Skeletal muscle cell (primary cell): ENCODE data around the gene APEX2.
"Not testable (repeated sequence)": the region's sequence is repeated elsewhere in the genome, so short reads cannot be mapped to it uniquely, and the experiment has no call there.

Experiments
- DNase-seq: peaks from one replicate; pipeline ENCODE4 v3.0.0-alpha.2; 2010; ENCODE audit warnings: low read depth
- H3K4me3 ChIP-seq: 2 replicates; pipeline ENCODE4 v1.5.1; 2011; ENCODE audit warnings: low read depth, mild to moderate bottlenecking, control low read depth, low read length, moderate library complexity

Gene APEX2

GRCh38 chrX:55007656-55008055 lies 7.5 kb downstream of the APEX2 start:
- peak; percentile 9 for DNase-seq
- no peak overlapping the region for H3K4me3 ChIP-seq

- no peak for DNase-seq
- no peak overlapping the region for H3K4me3 ChIP-seq
These were observed 8.6 kb downstream of the APEX2 start for GRCh38 chrX:55008571-55009358.

GRCh38 chrX:55011294-55011693 lies 11.1 kb downstream of the APEX2 start:
- H3K4me3 ChIP-seq = no peak overlapping the region
- DNase-seq = no peak

- H3K4me3 ChIP-seq = no peak overlapping the region
- DNase-seq = no peak
These were observed 14.7 kb downstream of the APEX2 start for GRCh38 chrX:55014897-55015299.

GRCh38 chrX:55026143-55026542 lies 26.0 kb downstream of the APEX2 start:
- no peak for DNase-seq

GRCh38 chrX:55026840-55027239 lies 26.7 kb downstream of the APEX2 start:
- no peak overlapping the region for H3K4me3 ChIP-seq
- DNase-seq = no peak

More at GRCh38 chrX:55026143-55026542, 26.0 kb downstream of the APEX2 start:
- no peak overlapping the region for H3K4me3 ChIP-seq

- no peak overlapping the region for H3K4me3 ChIP-seq
- no peak for DNase-seq
These were observed 27.9 kb downstream of the APEX2 start for GRCh38 chrX:55028040-55028439.

GRCh38 chrX:55028611-55029010 lies 28.4 kb downstream of the APEX2 start:
- H3K4me3 ChIP-seq = no peak overlapping the region
- no peak for DNase-seq

- H3K4me3 ChIP-seq = no peak overlapping the region
- no peak for DNase-seq
These were observed 29.1 kb downstream of the APEX2 start for GRCh38 chrX:55029291-55029690.

GRCh38 chrX:55030271-55031205 lies 30.4 kb downstream of the APEX2 start, which contains the start of gene ALAS2:
Gene ALAS2 (minus strand): TSS chrX:55030977. CDS start chrX:55026000, 4,977 bp downstream.
- DNase-seq = no peak
- H3K4me3 ChIP-seq = no peak within 1 kb of the TSS

GRCh38 chrX:55033429-55033828 lies 33.3 kb downstream of the APEX2 start:
- H3K4me3 ChIP-seq = no peak overlapping the region
- no peak for DNase-seq

- DNase-seq = no peak
- no peak overlapping the region for H3K4me3 ChIP-seq
These were observed 39.3 kb downstream of the APEX2 start for GRCh38 chrX:55039471-55039870.

- DNase-seq = no peak
- H3K4me3 ChIP-seq = no peak overlapping the region
These were observed 41.4 kb downstream of the APEX2 start for GRCh38 chrX:55041514-55041913.

- H3K4me3 ChIP-seq, DNase-seq: not testable (repeated sequence)
These were observed 50.4 kb downstream of the APEX2 start for GRCh38 chrX:55050599-55050998.

GRCh38 chrX:55056820-55057674 lies 56.9 kb downstream of the APEX2 start:
- DNase-seq = no peak
- no peak overlapping the region for H3K4me3 ChIP-seq

- no peak overlapping the region for H3K4me3 ChIP-seq
- no peak for DNase-seq
These were observed 57.6 kb downstream of the APEX2 start for GRCh38 chrX:55057675-55058249.
